ENCODE measurements around the gene MYNN. TPM values are rescaled to one million over a fixed set of nuclear protein-coding genes. Genes with fewer than 3 reads are reported as not detected.

The MYNN gene
- total and polyA plus RNA-seq, 2 of the 13 experiments (the other 11 are each of a cell fraction or from before 2014, with no cell fraction given) = 10.4 to 17.6 TPM

- TF ChIP-seq SOX6 (IDR thresholded peaks at IDR 0.05) (no peak), SOX6 (CRISPR knock-in tag; IDR thresholded peaks at IDR 0.05) (no peak), ZNF615 (CRISPR knock-in tag; IDR thresholded peaks at IDR 0.05; ENCODE audit: borderline replicate concordance) (0 out of 2 replicates have a peak, but pooled peaks have one; percentile 46), MAX (IDR thresholded peaks at IDR 0.05) (no peak; the same call in 1 of the 2 replicates), ZNF235 (CRISPR knock-in tag; IDR thresholded peaks at IDR 0.05; ENCODE audit: borderline replicate concordance) (peak; percentile 50; the same call in 1 of the 2 replicates), NFKB2 (CRISPR knock-in tag; IDR thresholded peaks at IDR 0.05; ENCODE audit: borderline replicate concordance) (peak; percentile 41; the same call in 1 of the 2 replicates), ZNF333 (CRISPR knock-in tag; IDR thresholded peaks at IDR 0.05; ENCODE audit: borderline replicate concordance) (no peak), ZNF350 (CRISPR knock-in tag; IDR thresholded peaks at IDR 0.05; ENCODE audit: borderline replicate concordance, low read depth) (0 out of 2 replicates have a peak, but pooled peaks have one; percentile 30), ZNF556 (CRISPR knock-in tag; IDR thresholded peaks at IDR 0.05; ENCODE audit: borderline replicate concordance) (no peak), HNF4G (IDR thresholded peaks at IDR 0.05; ENCODE audit: borderline replicate concordance, low read depth, low read length) (no peak), HNF4G (CRISPR knock-in tag; IDR thresholded peaks at IDR 0.05; ENCODE audit: borderline replicate concordance, low read depth) (no peak), HHEX (CRISPR knock-in tag; IDR thresholded peaks at IDR 0.05) (no peak), SIX4 (CRISPR knock-in tag; IDR thresholded peaks at IDR 0.05) (no peak), ZNF775 (CRISPR knock-in tag; IDR thresholded peaks at IDR 0.05; ENCODE audit: borderline replicate concordance) (0 out of 2 replicates have a peak, but pooled peaks have one; percentile 28), SP2 (CRISPR knock-in tag; IDR thresholded peaks at IDR 0.05) (no peak), NR1H2 (CRISPR knock-in tag; IDR thresholded peaks at IDR 0.05; ENCODE audit: borderline replicate concordance, low read depth) (no peak), GATAD1 (CRISPR knock-in tag; IDR thresholded peaks at IDR 0.05) (no peak), ZFY (CRISPR knock-in tag; IDR thresholded peaks at IDR 0.05) (peak; percentile 81; the same call in 1 of the 2 replicates), ZNF703 (CRISPR knock-in tag; IDR thresholded peaks at IDR 0.05; ENCODE audit: borderline replicate concordance) (no peak), MXD3 (CRISPR knock-in tag; IDR thresholded peaks at IDR 0.05) (peak; percentile 50; the same call in 1 of the 2 replicates), ZIK1 (CRISPR knock-in tag; IDR thresholded peaks at IDR 0.05; ENCODE audit: borderline replicate concordance, low read depth) (no peak), TRAFD1 (CRISPR knock-in tag; IDR thresholded peaks at IDR 0.05; ENCODE audit: borderline replicate concordance) (no peak), SRSF1 (optimal IDR thresholded peaks at IDR 0.05; ENCODE audit: low read depth, low read length) (peak; percentile 33), ZNF414 (CRISPR knock-in tag; IDR thresholded peaks at IDR 0.05) (no peak), BHLHE40 (IDR thresholded peaks at IDR 0.05; ENCODE audit: low read length) (no peak), ZNF639 (CRISPR knock-in tag; conservative IDR thresholded peaks at IDR 0.05) (no peak), ZNF772 (CRISPR knock-in tag; IDR thresholded peaks at IDR 0.05) (no peak), ZNF563 (CRISPR knock-in tag; IDR thresholded peaks at IDR 0.05) (peak; percentile 59; the same call in 1 of the 2 replicates)
Observed at GRCh38 chr3:169764312-169764881, 8.8 kb upstream of the MYNN start (continued).
